PC-9 (cell line): ENCODE measurements around the gene CPEB1. TPM values are rescaled to one million over a fixed set of nuclear protein-coding genes. Genes with fewer than 3 reads are reported as not detected.
A peak's percentile ranks its signal among the peaks of the same experiment; 100 is the strongest.

Source experiments
- BruUV-seq: library from RNA; stranded (reverse); fragments of 400-500 nt; replicated peaks from 2 replicates; lab custom pipeline; 2021; lab: Mats Ljungman, UMichigan
- CTCF ChIA-PET: fragments of 300-600 bp; sonication (Branson Sonifier 250); formaldehyde crosslinking; loops from one replicate; lab custom pipeline; 2022; ENCODE audit warnings: antibody characterized with exemption; lab: Charles Lee
- POLR2A ChIA-PET: fragments of 300-600 bp; sonication (Branson Sonifier 250); formaldehyde crosslinking; loops from one replicate; lab custom pipeline; 2022; ENCODE audit warnings: antibody characterized with exemption; ENCODE audit not compliant: unreplicated experiment; lab: Charles Lee
- DNase-seq, 2 experiments: peaks; one replicate each; pipeline versions ENCODE4 v3.0.0 to v3.0.0-alpha.2; 2015 to 2022; ENCODE audit warnings: mixed read lengths in 1 of 2
- H2AFZ ChIP-seq: fragments of 200-600 bp; sonication (generic); 2 replicates; pipeline ENCODE4 v1.8.1; 2017; ENCODE audit warnings: antibody characterized with exemption
- H3F3A ChIP-seq: fragments of 200-600 bp; sonication (generic); 2 replicates; pipeline ENCODE4 v1.8.1; 2017; ENCODE audit warnings: antibody characterized with exemption, mild to moderate bottlenecking, low read depth; ENCODE audit not compliant: insufficient read depth
- H3K27ac ChIP-seq: fragments of 200-600 bp; sonication (generic); 2 replicates; pipeline ENCODE4 v1.6.1; 2016; ENCODE audit warnings: mixed run types
- H3K27me3 ChIP-seq: fragments of 200-600 bp; sonication (generic); 2 replicates; pipeline ENCODE4 v1.6.1; 2016; ENCODE audit warnings: low read depth, mixed run types; ENCODE audit not compliant: insufficient read depth
- H3K36me3 ChIP-seq: fragments of 200-600 bp; sonication (generic); 2 replicates; pipeline ENCODE4 v1.6.1; 2016; ENCODE audit warnings: low read depth, mixed run types
- H3K4me1 ChIP-seq: fragments of 200-600 bp; sonication (generic); replicated peaks from 2 replicates; pipeline ENCODE4 v1.6.1; 2016; ENCODE audit warnings: mixed run types; ENCODE audit not compliant: insufficient read depth
- H3K4me2 ChIP-seq: fragments of 200-600 bp; sonication (generic); 2 replicates; pipeline ENCODE4 v1.6.1; 2017; ENCODE audit warnings: mixed run types
- H3K4me3 ChIP-seq: fragments of 200-600 bp; sonication (generic); 2 replicates; pipeline ENCODE4 v1.6.1; 2016; ENCODE audit warnings: mixed run types
- H3K79me2 ChIP-seq: fragments of 200-600 bp; sonication (generic); 2 replicates; pipeline ENCODE4 v1.6.1; 2017; ENCODE audit warnings: low read depth, mixed run types
- H3K9me2 ChIP-seq: fragments of 200-600 bp; sonication (generic); 2 replicates; pipeline ENCODE4 v1.8.1; 2017; ENCODE audit warnings: mild to moderate bottlenecking; ENCODE audit not compliant: insufficient read depth
- H3K9me3 ChIP-seq: fragments of 200-600 bp; sonication (generic); 2 replicates; pipeline ENCODE4 v1.8.1; 2016; ENCODE audit warnings: low read depth; ENCODE audit not compliant: insufficient read depth
- H4K20me1 ChIP-seq: fragments of 200-600 bp; sonication (generic); 2 replicates; pipeline ENCODE4 v1.8.1; 2017; ENCODE audit not compliant: insufficient read depth
- EZH2 ChIP-seq: fragments of 200-600 bp; sonication (generic); IDR thresholded peaks from 2 replicates; pipeline ENCODE4 v1.8.0; 2017; ENCODE audit warnings: antibody characterized with exemption, low read depth
- intact Hi-C: fragments of 100-400 bp; cut with micrococcal nuclease; formaldehyde crosslinking; loops from one replicate; pipeline ENCODE4 v1.10.0; 2022; ENCODE audit not compliant: unreplicated experiment
- total RNA-seq: library from RNA; stranded (reverse); gene quantifications from 2 replicates; pipeline ENCODE4 v1.2.3, GENCODE V29; 2021
- TF ChIP-seq, protein P1 (sequence below): fragments of 200-600 bp; sonication (generic); conservative IDR thresholded peaks from 2 replicates; pipeline ENCODE4 v1.6.1; 2017; ENCODE audit warnings: mixed run types, antibody characterized with exemption, mild to moderate bottlenecking, moderate library complexity

CPEB1 gene
- total RNA-seq, 1 experiment from 2014 or later = not detected

DNA sequence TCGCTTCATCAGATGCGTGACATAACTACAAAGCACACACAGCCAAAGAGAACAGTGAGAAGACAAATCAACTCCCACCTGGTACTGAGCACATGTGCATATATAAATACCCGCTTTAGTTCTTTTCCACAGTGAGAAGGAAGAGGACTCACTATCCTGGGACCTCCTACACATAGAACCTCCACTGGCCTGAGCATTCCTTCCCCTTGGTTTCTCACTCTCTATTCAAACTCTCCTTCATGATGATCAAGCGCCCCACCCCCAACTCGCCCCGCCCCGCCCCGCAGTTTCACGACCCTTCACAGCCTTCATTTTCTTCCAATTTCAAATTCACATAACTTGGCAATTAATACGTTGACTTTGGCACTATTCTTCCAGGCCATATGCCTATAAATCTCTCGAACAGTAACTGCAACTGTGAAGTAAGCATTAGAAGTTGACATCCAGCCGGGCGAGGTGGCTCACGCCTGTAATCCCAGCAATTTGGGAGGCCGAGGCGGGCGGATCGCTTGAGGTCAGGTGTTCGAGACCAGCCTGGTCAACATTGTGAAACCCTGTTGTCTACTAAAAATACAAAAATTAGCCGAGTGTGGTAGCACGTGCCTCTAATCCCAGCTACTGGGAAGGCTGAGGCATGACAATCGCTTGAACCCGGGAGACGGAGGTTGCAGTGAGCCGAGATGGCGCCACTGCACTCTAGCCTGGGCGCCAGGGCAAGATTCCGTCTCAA lies 108.0 kb downstream of the CPEB1 start:
- no TSS peak for BruUV-seq
- Histone ChIP-seq H4K20me1 (peaks cover 43% of the 10 kb centered on the region), H3K27ac (peak overlapping the region; percentile 88), H2AFZ (no peak overlapping the region), H3K79me2 (peaks cover 38% of the 10 kb centered on the region), H3K4me3 (peak overlapping the region; percentile 100), H3K9me3 (no peaks in the 10 kb centered on the region), H3K4me1 (peaks cover 15% of the 10 kb centered on the region; the same call in 1 of the 2 replicates), H3K4me2 (peak overlapping the region; percentile 96), H3F3A (peaks cover 55% of the 10 kb centered on the region), H3K27me3 (no peaks in the 10 kb centered on the region), H3K9me2 (no peaks in the 10 kb centered on the region), H3K36me3 (peaks cover 41% of the 10 kb centered on the region)
- ChIA-PET POLR2A (interaction anchor here (0.6 to 0.7 kb wide), 2 partner anchors 208 to 274 kb away, joined by 5 to 7 read pairs; no protein-coding TSS in a partner anchor), CTCF (interaction anchor here (0.6 kb wide), 1 partner anchor 12 kb away, joined by 3 read pairs; no protein-coding TSS in a partner anchor)
- no peak for DNase-seq
- intact Hi-C loops = no loop called here
- no peak for TF ChIP-seq EZH2
- TF ChIP-seq, protein P1, sequence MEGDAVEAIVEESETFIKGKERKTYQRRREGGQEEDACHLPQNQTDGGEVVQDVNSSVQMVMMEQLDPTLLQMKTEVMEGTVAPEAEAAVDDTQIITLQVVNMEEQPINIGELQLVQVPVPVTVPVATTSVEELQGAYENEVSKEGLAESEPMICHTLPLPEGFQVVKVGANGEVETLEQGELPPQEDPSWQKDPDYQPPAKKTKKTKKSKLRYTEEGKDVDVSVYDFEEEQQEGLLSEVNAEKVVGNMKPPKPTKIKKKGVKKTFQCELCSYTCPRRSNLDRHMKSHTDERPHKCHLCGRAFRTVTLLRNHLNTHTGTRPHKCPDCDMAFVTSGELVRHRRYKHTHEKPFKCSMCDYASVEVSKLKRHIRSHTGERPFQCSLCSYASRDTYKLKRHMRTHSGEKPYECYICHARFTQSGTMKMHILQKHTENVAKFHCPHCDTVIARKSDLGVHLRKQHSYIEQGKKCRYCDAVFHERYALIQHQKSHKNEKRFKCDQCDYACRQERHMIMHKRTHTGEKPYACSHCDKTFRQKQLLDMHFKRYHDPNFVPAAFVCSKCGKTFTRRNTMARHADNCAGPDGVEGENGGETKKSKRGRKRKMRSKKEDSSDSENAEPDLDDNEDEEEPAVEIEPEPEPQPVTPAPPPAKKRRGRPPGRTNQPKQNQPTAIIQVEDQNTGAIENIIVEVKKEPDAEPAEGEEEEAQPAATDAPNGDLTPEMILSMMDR = no peak

GRCh38 chr15:82537351-82537908 lies 109.7 kb downstream of the CPEB1 start:
- no peaks in the 10 kb centered on the region for H3K27me3 ChIP-seq
- peaks cover 15% of the 10 kb centered on the region; the same call in 1 of the 2 replicates for H3K4me1 ChIP-seq
- no TSS peak for BruUV-seq
- DNase-seq = no peak
- TF ChIP-seq, protein P1 = no peak
- no peak for TF ChIP-seq EZH2
- CTCF ChIA-PET = no interaction called here
- peak overlapping the region; percentile 100; the same call in 1 of the 2 replicates for H3K4me3 ChIP-seq
- H2AFZ ChIP-seq = no peak overlapping the region
- no peaks in the 10 kb centered on the region for H3K9me2 ChIP-seq
- peaks cover 43% of the 10 kb centered on the region for H4K20me1 ChIP-seq
- intact Hi-C loops = no loop called here
- H3K9me3 ChIP-seq = no peaks in the 10 kb centered on the region
- H3F3A ChIP-seq = peaks cover 68% of the 10 kb centered on the region
- H3K79me2 ChIP-seq = peaks cover 38% of the 10 kb centered on the region
- H3K27ac ChIP-seq = peak overlapping the region; percentile 15; the same call in 1 of the 2 replicates
- H3K36me3 ChIP-seq = peaks cover 41% of the 10 kb centered on the region
- POLR2A ChIA-PET = no interaction called here
- H3K4me2 ChIP-seq = peak overlapping the region; percentile 96

GRCh38 chr15:82536409-82537350 lies 110.5 kb downstream of the CPEB1 start:
- Histone ChIP-seq H3K27ac (0 out of 2 replicates have a peak overlapping the region, but pooled peaks have one; percentile 15), H3K9me3 (no peaks in the 10 kb centered on the region), H3K9me2 (no peaks in the 10 kb centered on the region), H4K20me1 (peaks cover 43% of the 10 kb centered on the region), H3K4me1 (peaks cover 15% of the 10 kb centered on the region; the same call in 1 of the 2 replicates), H3K36me3 (peaks cover 41% of the 10 kb centered on the region), H3F3A (peaks cover 72% of the 10 kb centered on the region), H3K27me3 (no peaks in the 10 kb centered on the region), H3K79me2 (peaks cover 38% of the 10 kb centered on the region), H2AFZ (no peak overlapping the region), H3K4me2 (no peak overlapping the region), H3K4me3 (no peak overlapping the region)
- ChIA-PET POLR2A (interaction anchor here (0.5 kb wide), 1 partner anchor 386 kb away, joined by 4 read pairs; no protein-coding TSS in a partner anchor), CTCF (no interaction called here)
- no peak for DNase-seq
- no TSS peak for BruUV-seq
- intact Hi-C loops = no loop called here
- TF ChIP-seq, protein P1 = no peak
- TF ChIP-seq EZH2 = no peak
